GM19452 (cell line): ENCODE measurements around the gene SOSTDC1.

Experiments
- ATAC-seq: cut with Tn5 transposase; IDR thresholded peaks from one replicate; pipeline ENCODE4 v1.9.1; 2021; ENCODE audit not compliant: unreplicated experiment

Gene SOSTDC1

GRCh38 chr7:16420649-16421332 is 44.7 kb downstream of the SOSTDC1 start:
- peak; percentile 85 for ATAC-seq

- ATAC-seq, result no peak
Measured at GRCh38 chr7:16420329-16420648, 45.2 kb downstream of the SOSTDC1 start.

DNA sequence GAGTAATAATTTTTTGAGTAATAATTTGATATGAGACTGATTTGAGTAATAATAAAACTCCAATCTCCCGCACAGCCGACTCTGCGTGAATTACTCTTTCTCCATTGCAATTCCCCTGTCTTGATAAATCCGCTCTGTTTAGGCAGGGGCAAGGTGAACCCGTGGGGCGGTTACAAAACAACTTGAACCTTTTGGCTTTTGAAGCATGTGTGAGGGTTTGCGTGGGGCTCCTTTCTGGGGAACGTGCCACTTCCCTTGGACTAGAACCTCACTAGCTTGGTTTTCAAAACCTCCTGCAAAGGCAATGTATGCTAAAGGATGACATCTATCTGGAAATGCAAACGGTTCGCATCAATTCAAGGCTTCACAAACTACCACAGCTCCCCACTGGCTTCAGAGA is 45.7 kb downstream of the SOSTDC1 start:
- no peak for ATAC-seq

DNA sequence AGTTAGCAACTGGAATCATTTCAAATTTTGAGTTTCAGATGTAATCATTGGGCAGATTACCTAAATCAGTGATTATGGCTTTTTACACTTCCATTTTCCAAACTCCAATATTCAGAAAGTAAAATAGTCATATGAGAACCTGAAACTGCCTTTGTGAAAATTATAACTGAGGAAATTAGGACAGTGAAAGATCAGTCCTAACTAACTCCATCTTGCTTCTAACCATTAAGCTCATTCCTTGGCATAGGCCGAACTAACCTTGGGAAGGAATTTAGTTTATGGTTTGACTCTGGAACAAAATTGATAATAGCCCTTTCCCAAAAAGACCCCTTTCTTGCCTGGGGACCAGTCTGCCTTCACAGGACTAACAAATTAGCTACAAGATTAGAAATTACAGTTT is 46.4 kb downstream of the SOSTDC1 start:
- no peak for ATAC-seq

GRCh38 chr7:16417906-16418305 is 47.6 kb downstream of the SOSTDC1 start:
- no peak for ATAC-seq

- no peak for ATAC-seq
Measured at GRCh38 chr7:16416289-16417282, 49.0 kb downstream of the SOSTDC1 start.

DNA sequence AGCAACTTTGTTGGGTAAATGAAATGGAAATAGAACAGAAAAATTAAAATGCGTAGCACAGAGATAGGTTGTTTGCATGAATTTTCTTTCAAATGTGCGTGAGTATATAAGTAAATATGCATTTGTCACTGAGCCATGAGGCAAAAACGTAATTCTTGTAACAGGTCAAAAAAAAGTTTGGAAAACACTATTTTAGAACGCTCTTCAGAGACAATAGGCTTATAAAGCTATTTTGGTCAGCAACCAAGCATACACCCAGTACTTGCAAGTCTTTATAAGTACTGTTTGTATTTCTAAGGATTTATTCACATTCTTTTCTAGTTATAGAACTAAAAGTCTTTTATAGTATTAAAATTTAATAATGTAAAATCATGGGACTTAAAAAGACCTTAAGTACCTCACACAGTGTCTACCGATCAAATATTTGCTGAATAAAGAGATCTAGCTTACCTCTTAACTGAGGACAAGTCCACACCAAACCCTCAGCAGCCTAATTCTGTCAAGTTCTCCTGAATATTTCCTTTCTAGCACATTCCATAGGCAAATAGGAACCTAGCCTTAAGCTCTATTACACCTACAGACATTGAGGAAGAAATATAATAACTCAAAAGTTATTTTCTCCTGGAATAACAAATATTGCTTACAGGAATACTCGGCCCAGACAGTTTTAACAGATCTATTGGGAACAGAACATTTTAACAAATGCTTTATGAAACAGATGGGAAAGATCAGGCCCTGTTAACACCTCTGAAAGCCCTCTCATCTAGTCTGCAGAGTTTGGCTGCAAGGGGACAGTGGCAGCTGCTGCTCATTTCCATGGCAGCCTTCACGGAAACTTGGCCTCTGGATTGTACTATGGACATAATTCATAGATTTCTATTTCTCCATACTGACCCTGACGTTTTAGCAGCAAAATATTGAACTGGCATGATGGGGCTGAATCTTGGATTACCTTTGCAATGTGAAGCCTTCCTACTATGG is 53.0 kb downstream of the SOSTDC1 start:
- no peak for ATAC-seq
